Measurements from ENCODE around the gene IL26.
A peak's percentile ranks its signal among the peaks of the same experiment; 100 is the strongest.

IL26 gene, protein sequence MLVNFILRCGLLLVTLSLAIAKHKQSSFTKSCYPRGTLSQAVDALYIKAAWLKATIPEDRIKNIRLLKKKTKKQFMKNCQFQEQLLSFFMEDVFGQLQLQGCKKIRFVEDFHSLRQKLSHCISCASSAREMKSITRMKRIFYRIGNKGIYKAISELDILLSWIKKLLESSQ

DNA sequence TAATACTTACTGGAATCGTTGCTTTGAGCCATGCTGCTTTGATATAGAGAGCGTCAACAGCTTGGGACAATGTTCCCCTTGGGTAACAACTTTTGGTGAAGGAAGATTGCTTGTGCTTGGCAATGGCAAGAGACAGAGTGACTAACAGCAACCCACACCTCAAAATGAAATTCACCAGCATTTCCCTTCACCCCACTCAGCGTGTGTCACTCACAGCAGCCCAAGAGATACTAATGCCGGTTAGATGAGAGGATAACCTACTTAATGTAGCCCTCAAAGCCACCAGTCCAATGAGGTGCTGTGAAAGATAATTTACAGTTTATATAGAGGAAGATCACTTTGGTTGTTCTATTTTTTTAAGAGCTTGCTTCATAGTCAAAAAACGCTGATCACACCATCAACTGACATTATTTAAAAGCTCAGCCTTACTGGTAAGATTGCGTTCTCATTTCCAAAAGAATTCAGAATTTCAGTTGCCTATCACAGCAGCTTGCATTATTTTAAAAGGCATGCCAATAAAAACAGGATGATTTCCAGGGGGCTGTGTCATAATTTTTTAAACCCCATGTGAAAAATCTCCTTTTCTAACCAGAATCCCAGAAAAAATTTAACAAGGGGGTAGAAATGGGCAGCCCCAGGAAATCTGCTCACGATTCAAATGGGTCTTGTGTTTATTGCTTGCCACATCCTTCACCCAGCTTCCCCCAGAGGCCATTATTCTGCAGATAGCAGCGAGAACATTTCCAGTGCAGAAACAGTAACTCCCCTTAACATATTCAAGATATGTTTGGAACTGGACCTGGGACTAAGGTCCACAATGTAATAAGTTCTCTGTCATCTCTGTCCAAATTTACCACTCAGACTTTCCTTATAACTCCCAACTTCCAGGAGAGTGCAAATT, at the start of gene IL26:
Gene IL26, minus strand, starts transcription at position 235 of the 901 bp plus-strand sequence. Its CDS starts 54 bp downstream, at position 181.
- Mint-ChIP-seq H3K4me1 (ENCODE audit: low read depth) (peaks cover 21% of the 10 kb centered on the region), H3K27me3 (peaks cover 5% of the 10 kb centered on the region), H3K27ac (no peak within 1 kb of the TSS), H3K9me3 (no peaks in the 10 kb centered on the region), H3K4me3 (no peak within 1 kb of the TSS), H3K36me3 (ENCODE audit: low read depth) (no peaks in the 10 kb centered on the region)
- DNase-seq = no peak

DNA sequence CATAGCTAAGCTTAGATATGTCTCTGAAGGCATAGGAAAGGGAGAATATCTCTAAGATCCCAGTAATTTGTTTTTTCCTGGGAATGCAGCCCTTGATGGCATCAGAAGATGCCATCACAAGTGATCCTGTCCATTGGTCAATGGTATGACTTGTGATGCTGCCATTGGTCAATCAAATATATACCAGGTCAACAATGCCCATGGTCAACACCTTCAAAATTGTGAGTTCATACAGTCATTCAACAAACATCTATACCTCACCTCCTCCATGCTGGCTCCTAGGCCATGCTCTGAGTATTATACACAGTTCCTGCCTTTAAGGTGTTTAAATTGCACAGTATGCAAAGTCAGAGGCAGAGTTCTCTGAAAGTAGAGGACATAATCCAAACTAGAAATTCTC, 47.1 kb upstream of the IL26 start:
- H3K27me3 Mint-ChIP-seq = peaks cover 36% of the 10 kb centered on the region
- peaks cover 38% of the 10 kb centered on the region for H3K4me1 Mint-ChIP-seq (ENCODE audit: low read depth)
- no peaks in the 10 kb centered on the region for H3K9me3 Mint-ChIP-seq
- H3K4me3 Mint-ChIP-seq = no peak overlapping the region
- no peak for DNase-seq
- no peak overlapping the region for H3K27ac Mint-ChIP-seq
- no peaks in the 10 kb centered on the region for H3K36me3 Mint-ChIP-seq (ENCODE audit: low read depth)

DNA sequence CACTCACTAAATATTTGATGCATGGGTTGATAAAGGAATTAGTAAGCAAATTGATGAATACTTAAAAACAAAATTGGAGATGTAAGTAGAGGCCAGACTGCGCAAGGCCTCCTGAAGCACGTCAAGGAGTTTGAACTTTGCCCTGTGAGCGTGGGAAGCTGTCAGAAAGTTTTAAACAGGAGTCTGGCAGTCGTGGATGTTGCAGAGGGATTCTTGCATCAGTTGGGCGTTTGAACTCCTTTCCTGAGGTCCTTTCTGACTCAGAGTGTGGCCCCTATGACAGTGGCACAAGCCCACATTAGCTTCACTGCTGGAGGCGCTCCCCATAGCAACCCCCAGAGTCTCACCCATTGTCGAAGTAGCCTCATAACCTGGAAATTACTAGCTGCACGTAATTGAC, 45.7 kb upstream of the IL26 start:
- no peaks in the 10 kb centered on the region for H3K9me3 Mint-ChIP-seq
- peaks cover 35% of the 10 kb centered on the region for H3K27me3 Mint-ChIP-seq
- no peak overlapping the region for H3K27ac Mint-ChIP-seq
- no peak overlapping the region for H3K4me3 Mint-ChIP-seq
- H3K36me3 Mint-ChIP-seq (ENCODE audit: low read depth) = no peaks in the 10 kb centered on the region
- peaks cover 32% of the 10 kb centered on the region for H3K4me1 Mint-ChIP-seq (ENCODE audit: low read depth)
- no peak for DNase-seq

DNA sequence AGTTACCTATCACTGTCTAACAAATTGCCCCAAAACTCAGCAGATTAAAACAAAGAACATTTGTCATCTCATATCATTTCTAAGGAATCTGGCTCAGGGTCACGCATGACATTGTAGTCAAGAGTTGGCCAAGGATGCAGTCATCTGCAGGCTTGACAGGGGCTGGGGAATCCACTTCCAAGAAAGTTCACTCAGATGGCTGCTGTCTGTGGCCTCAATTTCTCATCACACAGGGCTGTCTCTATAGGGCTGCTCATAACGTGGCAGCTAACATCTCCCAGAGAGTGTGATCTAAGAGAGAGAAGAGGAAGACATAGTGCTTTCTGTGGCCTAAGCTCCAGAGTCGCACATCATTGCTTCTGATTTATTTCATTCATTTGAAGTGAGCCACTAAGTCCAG, 44.7 kb upstream of the IL26 start:
- peaks cover 30% of the 10 kb centered on the region for H3K4me1 Mint-ChIP-seq (ENCODE audit: low read depth)
- H3K4me3 Mint-ChIP-seq = no peak overlapping the region
- peaks cover 31% of the 10 kb centered on the region for H3K27me3 Mint-ChIP-seq
- no peaks in the 10 kb centered on the region for H3K36me3 Mint-ChIP-seq (ENCODE audit: low read depth)
- no peak for DNase-seq
- H3K27ac Mint-ChIP-seq = no peak overlapping the region
- no peaks in the 10 kb centered on the region for H3K9me3 Mint-ChIP-seq

DNA sequence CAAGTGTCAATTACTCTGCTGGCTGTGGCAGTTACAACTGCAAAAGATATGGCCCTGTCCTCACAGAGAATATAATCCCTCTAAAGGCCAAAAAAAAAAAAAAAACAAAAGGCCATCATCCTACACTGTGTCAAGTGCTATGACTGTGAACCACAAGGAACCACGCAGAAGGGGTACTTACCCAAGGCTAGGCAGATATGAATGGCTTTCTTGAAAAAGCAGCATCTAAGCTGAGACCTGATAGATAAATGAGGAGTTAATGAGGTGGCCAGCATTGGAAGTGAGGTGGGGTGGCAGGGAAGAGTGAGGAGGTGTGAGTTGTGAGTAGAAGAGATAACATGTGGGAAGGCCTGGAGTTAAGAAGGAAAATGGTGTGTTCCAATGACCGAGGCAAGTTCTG, 44.2 kb upstream of the IL26 start:
- Mint-ChIP-seq H3K4me1 (ENCODE audit: low read depth) (peaks cover 34% of the 10 kb centered on the region), H3K27ac (no peak overlapping the region), H3K27me3 (peaks cover 32% of the 10 kb centered on the region), H3K4me3 (no peak overlapping the region), H3K36me3 (ENCODE audit: low read depth) (no peaks in the 10 kb centered on the region), H3K9me3 (no peaks in the 10 kb centered on the region)
- no peak for DNase-seq

DNA sequence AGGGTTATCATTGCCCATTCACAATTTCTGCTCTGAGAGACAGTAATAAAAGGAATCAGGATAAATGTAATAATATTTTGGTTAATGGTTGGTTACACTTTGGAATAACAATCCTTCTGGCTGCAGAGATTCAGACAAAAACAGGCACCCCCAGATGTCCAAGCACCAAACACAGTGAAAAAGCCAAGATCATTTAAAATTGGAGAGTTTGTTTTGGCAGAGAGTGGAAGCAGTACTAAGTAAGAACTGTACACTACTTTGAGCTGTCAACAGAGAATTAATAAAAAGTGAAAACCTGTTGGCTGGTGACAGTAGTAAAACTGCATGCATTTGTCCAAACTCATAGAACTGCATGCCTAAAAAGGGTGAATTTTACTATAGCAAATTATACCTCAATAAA, 43.4 kb upstream of the IL26 start:
- H3K27ac Mint-ChIP-seq = no peak overlapping the region
- H3K4me3 Mint-ChIP-seq = no peak overlapping the region
- DNase-seq = no peak

DNA sequence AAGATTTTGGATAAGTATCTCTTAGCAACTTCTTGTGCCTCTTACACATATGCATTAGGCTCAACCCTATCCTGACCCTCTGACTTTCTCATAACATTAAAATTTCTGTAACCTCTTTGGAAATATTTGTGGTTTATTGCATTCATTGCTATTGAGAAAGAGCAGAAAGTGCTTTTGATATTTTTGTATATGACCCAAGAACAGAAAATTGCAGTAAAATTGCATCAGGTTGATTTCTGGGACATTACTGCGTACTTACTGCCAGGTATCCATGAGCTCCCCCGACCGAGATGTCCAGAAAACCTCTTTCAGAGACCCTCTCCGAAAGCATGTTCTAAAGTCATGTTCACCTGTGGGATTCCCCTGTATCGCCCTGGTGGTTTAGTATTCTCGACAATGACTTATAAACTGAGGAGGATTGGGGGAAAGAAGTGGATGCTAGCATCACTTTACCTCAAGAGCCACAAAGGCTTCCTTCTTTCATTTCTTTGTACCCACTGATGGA, 42.3 kb upstream of the IL26 start:
- Mint-ChIP-seq H3K36me3 (ENCODE audit: low read depth) (no peaks in the 10 kb centered on the region), H3K4me3 (no peak overlapping the region), H3K4me1 (ENCODE audit: low read depth) (peaks cover 41% of the 10 kb centered on the region)

More for the DNA sequence above, 43.4 kb upstream of the IL26 start:
- H3K36me3 Mint-ChIP-seq (ENCODE audit: low read depth) = no peaks in the 10 kb centered on the region
- peaks cover 40% of the 10 kb centered on the region for H3K27me3 Mint-ChIP-seq
- peaks cover 41% of the 10 kb centered on the region for H3K4me1 Mint-ChIP-seq (ENCODE audit: low read depth)
- no peaks in the 10 kb centered on the region for H3K9me3 Mint-ChIP-seq

DNA sequence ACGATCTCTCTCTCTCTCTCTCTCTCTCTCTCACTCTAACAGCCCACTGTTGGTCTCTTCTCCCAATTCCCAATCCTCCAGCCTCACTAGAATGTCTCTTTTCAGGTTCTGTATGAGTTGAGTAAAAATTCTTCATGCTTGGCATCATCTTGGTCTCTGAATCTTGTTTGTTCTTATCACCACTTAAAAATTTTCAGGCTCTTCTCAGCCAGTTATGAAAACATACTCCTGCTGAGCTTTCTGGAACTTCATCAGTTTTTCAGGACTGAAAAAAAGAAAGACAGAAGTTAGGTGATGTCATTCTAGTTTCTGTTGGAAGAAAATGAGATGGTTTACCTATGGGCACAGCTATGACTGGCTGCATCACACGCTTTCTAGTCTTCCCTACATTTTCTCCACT, 39.2 kb upstream of the IL26 start:
- no peaks in the 10 kb centered on the region for H3K36me3 Mint-ChIP-seq (ENCODE audit: low read depth)
- no peak for DNase-seq
- no peaks in the 10 kb centered on the region for H3K9me3 Mint-ChIP-seq
- peaks cover 63% of the 10 kb centered on the region for H3K4me1 Mint-ChIP-seq (ENCODE audit: low read depth)
- H3K27me3 Mint-ChIP-seq = peaks cover 38% of the 10 kb centered on the region
- H3K27ac Mint-ChIP-seq = no peak overlapping the region
- H3K4me3 Mint-ChIP-seq = no peak overlapping the region

More for the DNA sequence above, 42.3 kb upstream of the IL26 start:
- no peak for DNase-seq
- H3K27ac Mint-ChIP-seq = peak overlapping the region; percentile 37
- no peaks in the 10 kb centered on the region for H3K9me3 Mint-ChIP-seq
- peaks cover 46% of the 10 kb centered on the region for H3K27me3 Mint-ChIP-seq

DNA sequence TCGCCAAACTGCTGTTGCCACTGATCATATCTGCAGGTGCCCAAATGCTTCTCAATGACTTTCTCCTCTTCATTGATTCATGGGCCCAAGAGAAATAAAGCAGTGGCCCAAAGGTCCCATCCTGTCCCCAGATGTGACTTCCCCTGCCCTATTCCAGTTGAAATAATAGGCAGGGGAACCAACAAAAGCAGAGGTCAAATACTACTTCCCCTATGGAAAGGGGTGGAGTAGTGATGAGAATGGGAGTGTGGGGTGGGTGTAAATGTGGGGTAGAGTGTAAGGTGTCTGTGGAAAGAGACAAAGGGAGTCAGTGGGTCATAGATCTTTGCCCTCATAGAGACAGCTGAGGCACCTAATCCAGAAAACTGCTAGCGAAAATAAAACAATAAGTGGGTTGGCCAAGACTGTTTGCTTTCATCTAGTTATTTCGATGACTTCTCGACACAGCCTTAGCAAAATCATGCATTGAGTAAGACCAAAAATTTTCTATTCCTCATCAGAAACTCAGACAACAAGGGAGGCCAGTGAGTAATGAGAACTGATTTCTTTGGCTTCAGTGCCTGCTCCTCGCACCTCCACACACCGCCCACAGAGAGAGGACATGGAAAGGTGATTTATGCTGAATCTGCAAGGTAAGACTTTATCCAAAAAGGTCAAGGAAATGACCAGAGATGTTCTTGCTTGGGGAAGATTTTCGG, 38.7 kb upstream of the IL26 start:
- DNase-seq = no peak
- Mint-ChIP-seq H3K36me3 (ENCODE audit: low read depth) (no peaks in the 10 kb centered on the region), H3K4me1 (ENCODE audit: low read depth) (peaks cover 64% of the 10 kb centered on the region), H3K4me3 (no peak overlapping the region), H3K9me3 (no peaks in the 10 kb centered on the region), H3K27me3 (peaks cover 32% of the 10 kb centered on the region), H3K27ac (no peak overlapping the region)

DNA sequence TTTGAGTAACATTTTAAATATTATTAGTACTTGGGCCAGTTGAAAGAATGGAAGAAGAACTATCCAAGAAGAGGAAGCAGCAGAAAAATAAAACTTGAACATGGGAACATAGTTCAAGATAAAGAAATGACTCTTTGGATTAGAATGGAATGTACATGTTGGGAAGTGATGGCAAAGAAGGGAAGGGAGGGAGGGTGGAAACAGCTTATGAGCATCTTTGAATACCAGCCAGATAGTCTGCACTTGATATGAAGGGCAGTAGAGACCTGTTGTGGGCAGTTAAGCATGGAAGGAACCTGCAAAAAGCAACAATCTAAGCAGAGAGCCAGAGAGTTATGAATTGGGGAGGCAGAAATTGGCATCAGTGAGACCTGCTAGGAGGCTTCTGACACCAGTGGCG, 37.8 kb upstream of the IL26 start:
- Mint-ChIP-seq H3K4me1 (ENCODE audit: low read depth) (peaks cover 63% of the 10 kb centered on the region), H3K27ac (no peak overlapping the region), H3K27me3 (peaks cover 26% of the 10 kb centered on the region), H3K4me3 (no peak overlapping the region), H3K9me3 (no peaks in the 10 kb centered on the region), H3K36me3 (ENCODE audit: low read depth) (no peaks in the 10 kb centered on the region)
- no peak for DNase-seq

DNA sequence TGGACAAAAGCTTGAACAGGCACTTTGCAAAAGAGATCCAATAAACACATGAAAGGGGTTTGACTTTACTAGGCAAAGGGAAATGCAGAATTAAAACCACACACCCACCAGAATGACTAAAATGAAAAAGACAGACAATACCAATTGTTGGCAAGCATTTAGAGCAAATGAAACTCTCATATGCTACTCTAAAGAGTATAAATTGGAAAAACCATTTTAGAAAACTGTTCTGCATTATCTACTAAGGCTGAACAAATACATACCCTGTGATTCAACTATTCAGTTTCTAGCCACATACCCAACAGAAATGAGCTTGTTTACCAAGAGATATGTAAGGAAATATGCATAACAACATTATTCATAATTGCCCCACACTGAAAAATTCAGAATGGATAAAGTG, 36.3 kb upstream of the IL26 start:
- DNase-seq = no peak
- Mint-ChIP-seq H3K4me1 (ENCODE audit: low read depth) (peaks cover 59% of the 10 kb centered on the region), H3K36me3 (ENCODE audit: low read depth) (no peaks in the 10 kb centered on the region), H3K9me3 (no peaks in the 10 kb centered on the region), H3K27me3 (peaks cover 32% of the 10 kb centered on the region), H3K27ac (no peak overlapping the region), H3K4me3 (no peak overlapping the region)

DNA sequence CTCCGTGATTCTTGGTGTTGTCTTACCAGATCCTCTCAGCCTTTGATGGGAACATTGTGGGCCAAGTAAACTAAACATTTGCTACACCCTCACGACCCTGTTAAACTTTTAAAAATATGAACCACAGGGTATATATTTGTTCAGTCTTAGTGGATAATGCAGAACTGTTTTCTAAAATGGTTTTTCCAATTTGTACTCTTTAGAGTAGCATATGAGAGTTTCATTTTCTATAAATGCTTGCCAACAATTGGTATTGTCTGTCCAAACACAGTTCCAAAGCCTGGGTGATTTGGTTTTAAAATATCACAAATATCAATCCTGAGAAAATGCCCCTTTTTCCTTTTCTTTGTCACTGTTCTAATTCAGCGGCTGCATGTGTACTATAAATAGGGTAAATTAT, 34.5 kb upstream of the IL26 start:
- DNase-seq = no peak
- H3K4me1 Mint-ChIP-seq (ENCODE audit: low read depth) = peaks cover 56% of the 10 kb centered on the region
- no peaks in the 10 kb centered on the region for H3K36me3 Mint-ChIP-seq (ENCODE audit: low read depth)
- H3K9me3 Mint-ChIP-seq = no peaks in the 10 kb centered on the region
- peaks cover 27% of the 10 kb centered on the region for H3K27me3 Mint-ChIP-seq
- no peak overlapping the region for H3K27ac Mint-ChIP-seq
- H3K4me3 Mint-ChIP-seq = no peak overlapping the region

DNA sequence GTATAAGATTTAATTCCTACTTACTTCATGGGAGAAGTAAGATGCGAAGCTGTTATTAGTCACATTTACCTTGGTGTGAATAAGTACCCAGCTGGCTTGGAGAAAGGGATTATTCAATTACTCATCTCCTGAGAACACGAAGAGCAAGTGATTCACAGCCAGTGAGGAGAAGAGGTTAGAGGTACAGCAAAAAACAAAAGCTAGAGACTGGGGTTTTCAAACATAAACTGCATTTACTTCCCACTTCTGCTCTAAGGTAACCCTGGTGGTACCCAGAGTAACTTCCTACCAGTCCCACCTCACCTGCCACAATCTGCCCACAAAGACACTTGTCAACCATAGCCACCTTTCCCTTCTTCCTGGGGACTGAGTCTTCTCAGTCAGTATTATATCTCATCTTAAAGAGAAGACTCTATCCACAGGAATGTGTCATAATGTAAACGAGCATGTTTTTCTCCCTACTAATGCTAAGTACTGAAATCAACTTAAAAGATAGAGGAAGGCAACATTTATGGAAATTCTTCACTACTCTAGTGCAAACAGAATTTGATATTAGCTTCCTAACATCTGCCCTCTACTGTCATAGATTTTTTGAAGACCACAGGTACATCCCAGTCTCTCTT, 33.8 kb upstream of the IL26 start:
- Mint-ChIP-seq H3K27ac (peak overlapping the region; percentile 86), H3K9me3 (no peaks in the 10 kb centered on the region), H3K36me3 (ENCODE audit: low read depth) (no peaks in the 10 kb centered on the region), H3K4me1 (ENCODE audit: low read depth) (peaks cover 49% of the 10 kb centered on the region), H3K4me3 (no peak overlapping the region), H3K27me3 (peaks cover 25% of the 10 kb centered on the region)
- peak; percentile 45 for DNase-seq

DNA sequence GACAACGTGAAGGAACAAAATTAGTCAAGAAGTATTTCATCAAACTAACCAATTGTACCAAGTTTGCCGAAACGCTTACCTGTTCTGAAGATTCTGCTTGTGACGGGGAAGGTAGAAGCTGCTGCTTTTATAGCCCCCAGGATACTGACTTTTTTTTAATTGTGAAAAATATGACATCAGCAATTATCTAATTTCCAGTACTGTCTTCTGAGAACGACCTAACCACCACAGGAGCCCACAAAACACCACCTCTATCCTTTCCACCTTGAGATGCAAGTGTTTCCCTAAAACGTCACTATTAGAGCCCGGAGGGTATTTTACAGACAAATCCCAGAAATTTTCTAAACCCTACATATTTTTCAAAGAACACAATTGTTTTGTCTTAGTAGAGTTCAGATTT, 27.9 kb upstream of the IL26 start, which contains the start of gene IL22:
Gene IL22, minus strand, starts transcription at position 101 of the 400 bp plus-strand sequence. CDS start 156 bp downstream, outside the sequence.
- Mint-ChIP-seq H3K27ac (no peak within 1 kb of the TSS), H3K4me1 (ENCODE audit: low read depth) (peaks cover 9% of the 10 kb centered on the region), H3K27me3 (peaks cover 39% of the 10 kb centered on the region), H3K4me3 (no peak within 1 kb of the TSS), H3K9me3 (no peaks in the 10 kb centered on the region), H3K36me3 (ENCODE audit: low read depth) (no peaks in the 10 kb centered on the region)
- DNase-seq = no peak
